Hepatic stellate cell (primary cell): Measurements from ENCODE around the gene SPATA6L.
"Not testable (repeated sequence)": the region's sequence is repeated elsewhere in the genome, so short reads cannot be mapped to it uniquely, and the experiment has no call there.

Experiments
- DNase-seq: peaks from one replicate; pipeline ENCODE4 v3.0.0; 2011; ENCODE audit warnings: low spot score

Gene SPATA6L

GRCh38 chr9:4677392-4677791, 11.1 kb upstream of the SPATA6L start:
- DNase-seq: no peak

GRCh38 chr9:4674783-4675182, 8.5 kb upstream of the SPATA6L start:
- DNase-seq: no peak

- DNase-seq: no peak
Observed at GRCh38 chr9:4671737-4672136, 5.5 kb upstream of the SPATA6L start.

- DNase-seq: no peak
Observed at GRCh38 chr9:4670591-4670990, 4.3 kb upstream of the SPATA6L start.

GRCh38 chr9:4669890-4670289, 3.6 kb upstream of the SPATA6L start:
- no peak for DNase-seq

- DNase-seq: no peak
Observed at GRCh38 chr9:4668604-4669003, 2.3 kb upstream of the SPATA6L start.

- DNase-seq: no peak
Observed at GRCh38 chr9:4667681-4668080, 1.4 kb upstream of the SPATA6L start.

GRCh38 chr9:4665357-4665756, 923 bp downstream of the SPATA6L start:
- DNase-seq: no peak

- no peak for DNase-seq
Observed at GRCh38 chr9:4663956-4664355, 2.3 kb downstream of the SPATA6L start.

- peak; percentile 24 for DNase-seq
Observed at GRCh38 chr9:4662989-4663792, 3.1 kb downstream of the SPATA6L start.

- DNase-seq: peak; percentile 86
Observed at GRCh38 chr9:4662108-4662988, 3.9 kb downstream of the SPATA6L start, which contains the start of gene PLPP6. PLPP6 (plus strand) TSS chr9:4662294; CDS start chr9:4662376, 82 bp downstream.

- DNase-seq: peak; percentile 22
Observed at GRCh38 chr9:4661611-4662010, 4.7 kb downstream of the SPATA6L start.

- DNase-seq: peak; percentile 67
Observed at GRCh38 chr9:4661165-4661564, 5.1 kb downstream of the SPATA6L start.

GRCh38 chr9:4660665-4661064, 5.6 kb downstream of the SPATA6L start:
- DNase-seq: not testable (repeated sequence)

GRCh38 chr9:4657426-4658159, 8.7 kb downstream of the SPATA6L start:
- no peak for DNase-seq

- DNase-seq: no peak
Observed at GRCh38 chr9:4656621-4657020, 9.7 kb downstream of the SPATA6L start.

- not testable (repeated sequence) for DNase-seq
Observed at GRCh38 chr9:4656196-4656595, 10.1 kb downstream of the SPATA6L start.

GRCh38 chr9:4654538-4654937, 11.7 kb downstream of the SPATA6L start:
- no peak for DNase-seq

GRCh38 chr9:4654084-4654483, 12.2 kb downstream of the SPATA6L start:
- no peak for DNase-seq

- DNase-seq: no peak
Observed at GRCh38 chr9:4642351-4642750, 23.9 kb downstream of the SPATA6L start.

- no peak for DNase-seq
Observed at GRCh38 chr9:4640027-4640426, 26.3 kb downstream of the SPATA6L start.

- no peak for DNase-seq
Observed at GRCh38 chr9:4639420-4639819, 26.9 kb downstream of the SPATA6L start.
